CD14-positive monocyte (primary cell): ENCODE measurements around the gene AGAP1. TPM values are rescaled to one million over a fixed set of nuclear protein-coding genes. Genes with fewer than 3 reads are reported as not detected.
A peak's percentile ranks its signal among the peaks of the same experiment; 100 is the strongest.

Experiments
- DNase-seq, 3 donors: peaks; one replicate each; pipeline ENCODE4 v3.0.0-alpha.2; 2011 to 2022
- H2AFZ ChIP-seq: 2 replicates; pipeline ENCODE4 v1.6.0; 2012; ENCODE audit warnings: mild to moderate bottlenecking, low read depth, low read length, inconsistent platforms; ENCODE audit not compliant: insufficient read depth, poor library complexity, severe bottlenecking
- H3K27ac ChIP-seq, 2 donors: 1 replicate in 1 of 2; 2 replicates in 1 of 2; pipeline ENCODE4 v1.5.1; 2012 to 2013; ENCODE audit warnings: low read length in 2 of 2, control low read depth in 1 of 2, inconsistent platforms in 1 of 2, low read depth in 1 of 2, mild to moderate bottlenecking in 1 of 2
- H3K27me3 ChIP-seq, 2 donors: one replicate each; pipeline versions ENCODE4 v1.6.0 to v1.6.1; 2011 to 2013; ENCODE audit warnings: low read length in 2 of 2; ENCODE audit not compliant: control insufficient read depth in 2 of 2, insufficient read depth in 2 of 2
- H3K36me3 ChIP-seq, 2 donors: replicated peaks in 1 of 2; 1 replicate in 1 of 2; 2 replicates in 1 of 2; pipeline versions ENCODE4 v1.5.1 to v1.6.1; 2012 to 2013; ENCODE audit warnings: low read length in 2 of 2, control low read depth in 1 of 2, inconsistent platforms in 1 of 2, mild to moderate bottlenecking in 1 of 2; ENCODE audit not compliant: insufficient read depth in 2 of 2, control insufficient read depth in 1 of 2
- H3K4me1 ChIP-seq, 2 donors: 1 replicate in 1 of 2; 2 replicates in 1 of 2; pipeline versions ENCODE4 v1.5.1 to v1.6.1; 2012 to 2013; ENCODE audit warnings: low read length in 2 of 2, control low read depth in 1 of 2, inconsistent platforms in 1 of 2, mild to moderate bottlenecking in 1 of 2, moderate library complexity in 1 of 2; ENCODE audit not compliant: insufficient read depth in 2 of 2, control insufficient read depth in 1 of 2
- H3K4me2 ChIP-seq: replicated peaks from 2 replicates; pipeline ENCODE3; 2012; ENCODE audit warnings: low read length, moderate library complexity, mild to moderate bottlenecking; ENCODE audit not compliant: poor library complexity, severe bottlenecking; ENCODE audit errors: extremely low read depth
- H3K4me3 ChIP-seq, 3 experiments: fragments of 200-600 bp in 1 of 3; sonication (generic) in 1 of 3; replicated peaks in 1 of 3; 1 replicate in 2 of 3; 2 replicates in 1 of 3; pipeline ENCODE4 v1.5.1; 2011 to 2013; ENCODE audit warnings: low read length in 3 of 3, mild to moderate bottlenecking in 3 of 3, control low read depth in 2 of 3, low read depth in 2 of 3, inconsistent platforms in 1 of 3, moderate library complexity in 1 of 3
- H3K79me2 ChIP-seq: 2 replicates; pipeline ENCODE4 v1.6.0; 2012; ENCODE audit warnings: mild to moderate bottlenecking, control low read depth, inconsistent platforms, low read length, moderate library complexity; ENCODE audit not compliant: insufficient read depth
- H3K9ac ChIP-seq: 2 replicates; pipeline ENCODE4 v1.6.0; 2017; ENCODE audit warnings: low read length, mild to moderate bottlenecking; ENCODE audit not compliant: insufficient read depth, poor library complexity, severe bottlenecking
- H3K9me3 ChIP-seq, 2 donors: replicated peaks in 1 of 2; 1 replicate in 1 of 2; 2 replicates in 1 of 2; pipeline versions ENCODE4 v1.5.1 to v1.6.1; 2012 to 2013; ENCODE audit warnings: low read length in 2 of 2, control low read depth in 1 of 2; ENCODE audit not compliant: control insufficient read depth in 1 of 2, insufficient read depth in 1 of 2
- H4K20me1 ChIP-seq: 2 replicates; pipeline ENCODE4 v1.6.0; 2012; ENCODE audit warnings: mild to moderate bottlenecking, low read length, control low read depth, moderate library complexity; ENCODE audit not compliant: insufficient read depth
- H3K27ac Mint-ChIP-seq, 7 donors: one replicate each; pipeline ENCODE4 v1.8.0; 2020; ENCODE audit warnings: mild to moderate bottlenecking in 7 of 7, mixed read lengths in 7 of 7, moderate library complexity in 6 of 7, inconsistent platforms in 2 of 7
- H3K27me3 Mint-ChIP-seq, 3 donors: one replicate each; pipeline ENCODE4 v1.8.0; 2021 to 2022; ENCODE audit warnings: low read depth in 3 of 3, mild to moderate bottlenecking in 3 of 3, mixed read lengths in 3 of 3, moderate library complexity in 3 of 3, inconsistent platforms in 1 of 3
- H3K36me3 Mint-ChIP-seq, 2 donors: one replicate each; pipeline ENCODE4 v1.8.0; 2020; ENCODE audit warnings: mixed read lengths in 2 of 2, inconsistent platforms in 1 of 2, mild to moderate bottlenecking in 1 of 2
- H3K4me1 Mint-ChIP-seq: one replicate; pipeline ENCODE4 v1.8.0; 2020; ENCODE audit warnings: mild to moderate bottlenecking, mixed read lengths
- H3K4me3 Mint-ChIP-seq, 2 donors: one replicate each; pipeline ENCODE4 v1.8.0; 2020; ENCODE audit warnings: mild to moderate bottlenecking in 2 of 2, mixed read lengths in 2 of 2, moderate library complexity in 1 of 2
- H3K9me3 Mint-ChIP-seq, 7 donors: one replicate each; pipeline ENCODE4 v1.8.0; 2020 to 2022; ENCODE audit warnings: mixed read lengths in 7 of 7, mild to moderate bottlenecking in 6 of 7, moderate library complexity in 6 of 7, inconsistent platforms in 2 of 7
- WGBS: methylation state at CpG from one replicate; pipeline ENCODE4 v1.1.5; 2013; ENCODE audit warnings: missing lambda C conversion rate; ENCODE audit not compliant: insufficient coverage; 5-methylcytosine and 5-hydroxymethylcytosine counted together
- intact Hi-C, 2 donors: fragments of 100-400 bp; cut with micrococcal nuclease; formaldehyde crosslinking; loops; one replicate each; pipeline versions ENCODE4 v1.15.0 to v1.15.1; 2023
- polyA plus RNA-seq, 3 donors: library from polyadenylated mRNA; depleted of rRNA in 1 of 3; unstranded in 2 of 3; stranded (reverse) in 1 of 3; fragments of 300-500 nt in 2 of 3; fragments of >200 nt in 1 of 3; fragmentation: Illumina TruSeq in 2 of 3; gene quantifications; 1 replicate in 2 of 3; 2 replicates in 1 of 3; pipeline ENCODE4 v1.2.3, GENCODE V29; 2012 to 2021
- TF ChIP-seq, protein P1 (sequence below): fragments of 200-600 bp; IDR thresholded peaks from one replicate; pipeline ENCODE4 v1.8.0; 2022; ENCODE audit warnings: antibody characterized with exemption, mild to moderate bottlenecking

AGAP1 gene
- polyA plus RNA-seq, 3 donors = 0.12 TPM; not detected in 2

DNA sequence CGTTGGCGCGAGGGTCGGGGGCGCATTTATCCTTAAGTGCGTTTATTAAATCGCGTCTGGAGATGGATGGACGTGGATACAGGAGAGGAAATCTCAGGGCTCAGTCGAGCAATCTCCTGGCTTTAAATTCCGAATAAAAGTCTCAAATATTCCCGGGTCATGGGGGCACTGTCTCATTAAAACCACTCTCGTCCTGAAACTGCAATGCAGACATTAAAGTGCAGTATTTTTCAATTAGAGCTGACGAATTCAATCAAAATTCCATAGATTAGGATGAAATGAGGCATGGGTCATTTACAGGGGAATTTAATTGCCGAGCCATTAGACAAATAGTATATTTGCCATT, 685.0 kb downstream of the AGAP1 start:
- no peak overlapping the region for H3K27ac Mint-ChIP-seq
- no peaks in the 10 kb centered on the region for H3K4me1 ChIP-seq
- TF ChIP-seq, protein P1, sequence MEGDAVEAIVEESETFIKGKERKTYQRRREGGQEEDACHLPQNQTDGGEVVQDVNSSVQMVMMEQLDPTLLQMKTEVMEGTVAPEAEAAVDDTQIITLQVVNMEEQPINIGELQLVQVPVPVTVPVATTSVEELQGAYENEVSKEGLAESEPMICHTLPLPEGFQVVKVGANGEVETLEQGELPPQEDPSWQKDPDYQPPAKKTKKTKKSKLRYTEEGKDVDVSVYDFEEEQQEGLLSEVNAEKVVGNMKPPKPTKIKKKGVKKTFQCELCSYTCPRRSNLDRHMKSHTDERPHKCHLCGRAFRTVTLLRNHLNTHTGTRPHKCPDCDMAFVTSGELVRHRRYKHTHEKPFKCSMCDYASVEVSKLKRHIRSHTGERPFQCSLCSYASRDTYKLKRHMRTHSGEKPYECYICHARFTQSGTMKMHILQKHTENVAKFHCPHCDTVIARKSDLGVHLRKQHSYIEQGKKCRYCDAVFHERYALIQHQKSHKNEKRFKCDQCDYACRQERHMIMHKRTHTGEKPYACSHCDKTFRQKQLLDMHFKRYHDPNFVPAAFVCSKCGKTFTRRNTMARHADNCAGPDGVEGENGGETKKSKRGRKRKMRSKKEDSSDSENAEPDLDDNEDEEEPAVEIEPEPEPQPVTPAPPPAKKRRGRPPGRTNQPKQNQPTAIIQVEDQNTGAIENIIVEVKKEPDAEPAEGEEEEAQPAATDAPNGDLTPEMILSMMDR = no peak
- DNase-seq = no peak
- H3K79me2 ChIP-seq = no peaks in the 10 kb centered on the region
- peaks cover 0 to 28% (median 13%) of the 10 kb centered on the region in 7 donors for H3K9me3 Mint-ChIP-seq
- no peak overlapping the region for H3K27ac ChIP-seq
- H2AFZ ChIP-seq = no peak overlapping the region
- H3K27me3 Mint-ChIP-seq = peaks cover 79 to 96% (median 79%) of the 10 kb centered on the region in 3 donors
- WGBS = 2% methylated on average over 9 of the region's 15 CpGs
- peaks cover 73 to 85% of the 10 kb centered on the region in 2 donors for H3K27me3 ChIP-seq
- no peak overlapping the region for H3K4me2 ChIP-seq
- no peaks in the 10 kb centered on the region for H3K36me3 ChIP-seq
- H3K36me3 Mint-ChIP-seq = peaks cover 0 to 1% of the 10 kb centered on the region in 2 donors
- H3K9ac ChIP-seq = no peak overlapping the region
- no peak overlapping the region for H3K4me3 ChIP-seq
- peak overlapping the region in 1 of 2 donors; percentile 80 for H3K4me3 Mint-ChIP-seq
- H3K4me1 Mint-ChIP-seq = no peaks in the 10 kb centered on the region
- intact Hi-C loops = no loop called here
- no peaks in the 10 kb centered on the region for H4K20me1 ChIP-seq
- H3K9me3 ChIP-seq = peaks cover 3 to 51% of the 10 kb centered on the region in 2 donors

DNA sequence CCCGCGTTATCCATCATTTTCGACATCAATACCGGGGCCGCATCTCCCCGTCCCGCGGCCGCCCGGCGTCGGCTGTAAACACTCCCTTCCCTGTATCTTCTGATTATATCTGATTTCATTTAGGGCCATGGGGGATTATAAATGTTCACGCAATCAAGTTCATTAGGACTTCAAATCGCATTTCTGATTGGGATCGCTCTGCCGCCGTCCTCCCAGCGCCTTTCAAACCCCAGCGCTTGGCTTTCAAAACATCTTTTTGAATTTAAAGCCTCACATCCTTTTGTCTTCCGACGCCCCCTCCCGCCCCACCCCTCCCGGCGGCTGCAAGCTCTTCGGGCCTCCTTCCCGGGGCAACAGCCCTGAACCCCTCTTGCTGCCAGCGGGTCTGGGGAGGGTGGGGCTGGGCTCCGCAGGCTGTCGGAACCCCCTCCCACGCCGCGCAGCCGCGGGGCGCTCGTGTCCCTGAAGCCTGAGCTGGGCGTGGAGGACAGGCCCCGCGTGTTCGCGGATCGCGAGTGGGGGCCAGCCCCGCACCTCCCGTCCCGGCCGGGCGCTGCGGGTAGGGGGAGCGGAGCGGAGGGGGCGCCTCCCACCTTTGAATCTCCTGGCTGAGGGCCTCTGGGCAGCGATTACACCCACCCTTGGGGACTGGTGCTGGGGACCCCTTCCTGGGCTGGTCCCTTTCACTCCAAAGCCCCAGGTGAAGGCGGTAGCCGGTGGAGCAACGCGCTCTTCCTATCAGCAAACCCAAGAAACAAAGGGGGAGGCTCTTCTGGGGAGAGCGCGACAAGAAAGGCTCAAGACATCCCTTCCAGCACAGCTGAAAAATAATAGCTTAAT, 685.6 kb downstream of the AGAP1 start:
- intact Hi-C loops = no loop called here
- no peak for DNase-seq
- H3K4me3 ChIP-seq = no peak overlapping the region
- peaks cover 3 to 46% of the 10 kb centered on the region in 2 donors for H3K9me3 ChIP-seq
- peak overlapping the region in 1 of 2 donors; percentile 80 for H3K4me3 Mint-ChIP-seq
- peaks cover 73 to 95% (median 73%) of the 10 kb centered on the region in 3 donors for H3K27me3 Mint-ChIP-seq
- no peaks in the 10 kb centered on the region for H4K20me1 ChIP-seq
- no peaks in the 10 kb centered on the region for H3K79me2 ChIP-seq
- no peak overlapping the region for H3K27ac Mint-ChIP-seq
- H3K36me3 Mint-ChIP-seq = peaks cover 0 to 1% of the 10 kb centered on the region in 2 donors
- H3K27ac ChIP-seq = no peak overlapping the region
- no peak overlapping the region for H3K4me2 ChIP-seq
- H3K27me3 ChIP-seq = peaks cover 67 to 79% of the 10 kb centered on the region in 2 donors
- WGBS = 6% methylated on average over 27 of the region's 59 CpGs
- H3K9me3 Mint-ChIP-seq = peaks cover 0 to 26% (median 13%) of the 10 kb centered on the region in 7 donors
- no peaks in the 10 kb centered on the region for H3K36me3 ChIP-seq
- H3K4me1 Mint-ChIP-seq = no peaks in the 10 kb centered on the region
- TF ChIP-seq, protein P1 = no peak
- H2AFZ ChIP-seq = no peak overlapping the region
- H3K9ac ChIP-seq = no peak overlapping the region
- no peaks in the 10 kb centered on the region for H3K4me1 ChIP-seq
